Keratinocyte (primary cell): ENCODE measurements around the gene IBSP. TPM values are rescaled to one million over a fixed set of nuclear protein-coding genes. Genes with fewer than 3 reads are reported as not detected.

Experiments
- DNase-seq: peaks from one replicate; pipeline ENCODE4 v3.0.0-alpha.2; 2011; ENCODE audit warnings: low read depth, missing footprints, low spot score
- FAIRE-seq: peaks from 2 replicates; lab custom pipeline; 2011; peaks lifted over from hg19 to GRCh38; lab: Jason Lieb, UNC
- H2AFZ ChIP-seq: 2 replicates; pipeline ENCODE4 v1.6.0; 2012; ENCODE audit warnings: low read length, control low read depth, inconsistent platforms; ENCODE audit not compliant: control insufficient read depth
- H3K27ac ChIP-seq: 2 replicates; pipeline ENCODE4 v1.5.1; 2011; ENCODE audit warnings: low read length; ENCODE audit not compliant: control insufficient read depth, insufficient read depth
- H3K27me3 ChIP-seq: 3 replicates; pipeline ENCODE4 v1.6.0; 2011; ENCODE audit warnings: low read length; ENCODE audit not compliant: control insufficient read depth, insufficient read depth; ENCODE audit errors: extremely low read depth
- H3K36me3 ChIP-seq, 2 experiments: 2 replicates in 1 of 2; 3 replicates in 1 of 2; pipeline ENCODE4 v1.5.1; 2011; ENCODE audit warnings: low read length in 2 of 2, mild to moderate bottlenecking in 1 of 2; ENCODE audit not compliant: control insufficient read depth in 2 of 2, insufficient read depth in 2 of 2; ENCODE audit errors: extremely low read depth in 1 of 2
- H3K4me1 ChIP-seq: 3 replicates; pipeline ENCODE4 v1.5.1; 2011; ENCODE audit warnings: low read length; ENCODE audit not compliant: control insufficient read depth, insufficient read depth; ENCODE audit errors: extremely low read depth
- H3K4me2 ChIP-seq: 3 replicates; pipeline ENCODE4 v1.6.0; 2011; ENCODE audit warnings: low read depth, low read length; ENCODE audit not compliant: control insufficient read depth, insufficient read depth; ENCODE audit errors: extremely low read depth
- H3K4me3 ChIP-seq, 3 experiments: fragments of 200-600 bp in 1 of 3; sonication (generic) in 1 of 3; 2 replicates in 2 of 3; 3 replicates in 1 of 3; pipeline ENCODE4 v1.5.1; 2011 to 2016; ENCODE audit warnings: low read length in 3 of 3, mild to moderate bottlenecking in 3 of 3, control low read depth in 2 of 3, inconsistent platforms in 1 of 3, low read depth in 1 of 3, mixed read lengths in 1 of 3, mixed run types in 1 of 3, moderate library complexity in 1 of 3; ENCODE audit not compliant: control insufficient read depth in 2 of 3, insufficient read depth in 2 of 3; ENCODE audit errors: extremely low read depth in 1 of 3
- H3K79me2 ChIP-seq: 2 replicates; pipeline ENCODE4 v1.6.0; 2012; ENCODE audit warnings: low read length; ENCODE audit not compliant: control insufficient read depth, insufficient read depth
- H3K9ac ChIP-seq: 3 replicates; pipeline ENCODE4 v1.6.0; 2011; ENCODE audit warnings: low read length; ENCODE audit not compliant: control insufficient read depth, insufficient read depth; ENCODE audit errors: extremely low read depth
- H3K9me1 ChIP-seq: 3 replicates; pipeline ENCODE4 v1.6.0; 2011; ENCODE audit warnings: low read length; ENCODE audit not compliant: control insufficient read depth, insufficient read depth; ENCODE audit errors: extremely low read depth
- H3K9me3 ChIP-seq: 2 replicates; pipeline ENCODE4 v1.5.1; 2012; ENCODE audit warnings: low read depth, low read length; ENCODE audit not compliant: control insufficient read depth
- H4K20me1 ChIP-seq: 3 replicates; pipeline ENCODE4 v1.6.0; 2011; ENCODE audit warnings: low read length; ENCODE audit not compliant: control insufficient read depth, insufficient read depth; ENCODE audit errors: extremely low read depth
- CTCF ChIP-seq, 3 experiments: IDR thresholded peaks in 1 of 3; conservative IDR thresholded peaks in 1 of 3; optimal IDR thresholded peaks in 1 of 3; 2 replicates in 2 of 3; 3 replicates in 1 of 3; pipeline versions ENCODE3 to v1.5.1; 2011; ENCODE audit warnings: low read length in 3 of 3, mild to moderate bottlenecking in 3 of 3, moderate library complexity in 2 of 3, control low read depth in 1 of 3, inconsistent platforms in 1 of 3; ENCODE audit not compliant: insufficient read depth in 2 of 3; ENCODE audit errors: extremely low read depth in 1 of 3
- EZH2 ChIP-seq: IDR thresholded peaks from one replicate; pipeline ENCODE4 v1.6.1; 2012; ENCODE audit warnings: inconsistent platforms, mild to moderate bottlenecking, low read length, moderate library complexity
- dilution Hi-C: fragments of 300-500 bp; cut with MboI; formaldehyde crosslinking; loops from one replicate; pipeline ENCODE4 v1.7.0; 2020; ENCODE audit warnings: low sequenced_read_pairs; ENCODE audit not compliant: extremely low pct_ligation_motif_present
- polyA plus RNA-seq, 5 experiments: library from polyadenylated mRNA; depleted of rRNA in 3 of 5; stranded (reverse) in 3 of 5; stranded (forward) in 1 of 5; unstranded in 1 of 5; fragments of >200 nt; gene quantifications; 1 replicate in 1 of 5; 2 replicates in 3 of 5; 3 replicates in 1 of 5; pipeline versions ENCODE4 v1.2.1 to v1.2.3, GENCODE V29; 2011 to 2012; ENCODE audit warnings: missing spikeins in 2 of 5, low read depth in 1 of 5, low replicate concordance in 1 of 5

Gene IBSP
- polyA plus RNA-seq, 1 donor (not counting 4 experiments of a cell fraction or from before 2014, with no cell fraction given) = not detected

GRCh38 chr4:87803421-87803820 lies 4.1 kb downstream of the IBSP start:
- Histone ChIP-seq H3K36me3 (no peaks in the 10 kb centered on the region), H3K79me2 (no peaks in the 10 kb centered on the region), H3K4me2 (no peak overlapping the region), H3K4me1 (peaks cover 6% of the 10 kb centered on the region), H3K9me3 (no peaks in the 10 kb centered on the region), H3K4me3 (no peak overlapping the region), H2AFZ (no peak overlapping the region), H4K20me1 (no peaks in the 10 kb centered on the region), H3K9me1 (no peaks in the 10 kb centered on the region), H3K27me3 (no peaks in the 10 kb centered on the region), H3K27ac (no peak overlapping the region), H3K9ac (no peak overlapping the region)
- TF ChIP-seq EZH2 = no peak
- TF ChIP-seq CTCF (optimal IDR thresholded peaks at IDR 0.05 in 1 of 3, IDR thresholded peaks at IDR 0.05 in 1 of 3, conservative IDR thresholded peaks at IDR 0.05 in 1 of 3; ENCODE audit: extremely low read depth in 1 of 3, insufficient read depth in 2 of 3, low read length in 3 of 3) = no peak
- FAIRE-seq (no peak), DNase-seq (no peak)
- dilution Hi-C loops = no loop called here

- no peaks in the 10 kb centered on the region for H3K36me3 ChIP-seq
- H4K20me1 ChIP-seq = no peaks in the 10 kb centered on the region
- H2AFZ ChIP-seq = no peak overlapping the region
- peaks cover 6% of the 10 kb centered on the region for H3K4me1 ChIP-seq
- H3K9ac ChIP-seq = no peak overlapping the region
- H3K9me1 ChIP-seq = no peaks in the 10 kb centered on the region
- H3K27ac ChIP-seq = no peak overlapping the region
- no peak overlapping the region for H3K4me2 ChIP-seq
- no peaks in the 10 kb centered on the region for H3K27me3 ChIP-seq
- H3K9me3 ChIP-seq = no peaks in the 10 kb centered on the region
- no peak for FAIRE-seq
- TF ChIP-seq CTCF (optimal IDR thresholded peaks at IDR 0.05 in 1 of 3, IDR thresholded peaks at IDR 0.05 in 1 of 3, conservative IDR thresholded peaks at IDR 0.05 in 1 of 3; ENCODE audit: extremely low read depth in 1 of 3, insufficient read depth in 2 of 3, low read length in 3 of 3) (no peak), EZH2 (no peak)
- no peak overlapping the region for H3K4me3 ChIP-seq
- DNase-seq = no peak
- H3K79me2 ChIP-seq = no peaks in the 10 kb centered on the region
- dilution Hi-C loops = no loop called here
Observed at GRCh38 chr4:87804871-87805270, 5.5 kb downstream of the IBSP start.
